ENCODE results near the gene SLC7A1. TPM values are rescaled to one million over a fixed set of nuclear protein-coding genes. Genes with fewer than 3 reads are reported as not detected.

Gene SLC7A1
- total RNA-seq (79.3 and 81.2 TPM in 2 replicates), polyA plus RNA-seq (18.8 and 21.0 TPM in 2 replicates), polyA minus RNA-seq (48.2 and 64.0 TPM in 2 replicates), Bru-seq, nascent RNA (percentile 90 among the genes with signal in this experiment), BruChase-seq, experiment 1, labeled RNA remaining after a 6-hour chase (percentile 89 among the genes with signal in this experiment), BruChase-seq, experiment 2, labeled RNA remaining after a 2-hour chase (percentile 79 among the genes with signal in this experiment)
- 17.3 and 17.6 TPM in 2 replicates for polyA plus RNA-seq (2011; cell fraction: cytosol; rRNA removed)
- 30.4 and 31.7 TPM in 2 replicates for polyA plus RNA-seq (2011; cell fraction: nucleus; rRNA removed)
- polyA plus RNA-seq (2012): 32.8 and 37.7 TPM in 2 replicates
- polyA minus RNA-seq (2011; cell fraction: cytosol; rRNA and poly(A)+ RNA removed): 25.9 TPM
- 38.5 and 56.9 TPM in 2 replicates for polyA minus RNA-seq (2011; cell fraction: nucleus; rRNA and poly(A)+ RNA removed)
- long read RNA-seq, full-length matches to known transcripts: 10 of 59 reads
- long read RNA-seq, partial matches to known transcripts: 2 of 59 reads
- long read RNA-seq, other reads (novel, unspliced or antisense): 47 of 59 reads

DNA sequence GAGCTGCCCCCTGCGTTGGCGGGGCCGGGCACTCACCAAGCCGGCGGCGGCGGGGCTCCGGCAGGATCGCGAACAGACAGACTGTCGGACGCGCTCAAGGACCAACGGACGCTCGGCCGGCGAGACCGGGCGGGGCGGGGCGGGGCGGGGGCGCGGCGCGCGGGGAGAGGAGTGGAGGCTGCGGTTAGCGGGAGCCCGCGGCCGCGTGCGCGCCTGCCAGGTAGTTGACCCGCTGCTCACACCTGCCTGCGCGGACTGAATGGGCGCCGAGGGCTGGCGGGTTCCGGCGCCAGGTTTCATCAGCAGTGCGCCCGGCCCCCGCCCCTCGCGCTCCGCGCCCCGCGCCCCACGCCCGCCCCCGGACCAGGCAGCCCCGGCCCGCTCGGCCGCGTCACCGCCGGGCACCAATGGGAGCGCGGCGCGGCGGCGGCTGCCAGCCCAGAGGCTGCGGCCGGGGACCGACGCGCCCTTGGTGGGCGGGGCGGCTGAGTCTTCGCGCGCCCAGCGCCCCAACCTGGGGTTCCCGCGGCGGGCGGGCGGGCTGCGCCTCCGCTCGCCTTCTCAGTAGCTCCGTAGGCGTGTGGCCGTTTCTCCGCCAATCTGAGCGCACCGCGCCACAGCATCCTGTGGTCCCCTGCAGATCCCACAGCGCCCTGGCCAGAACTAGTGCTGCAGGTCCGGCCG lies at the start of gene SLC7A1:
SLC7A1 (minus strand) TSS at position 309 of the 684 bp plus-strand sequence. CDS start 59,500 bp downstream, outside the sequence.
- POLR2A ChIA-PET: interaction anchor here (1.2 kb wide), 1 partner anchor 10 kb away, joined by 4 read pairs; no protein-coding TSS in a partner anchor
- H3K36me3 ChIP-seq (ENCODE audit: control insufficient read depth in 2 of 2, extremely low read depth in 1 of 2, insufficient read depth in 2 of 2, low read length in 2 of 2): no peaks in the 10 kb centered on the region
- H3K27ac ChIP-seq (ENCODE audit: insufficient read depth, low read depth, low read length): peak within 1 kb of the TSS; percentile 91
- intact Hi-C loops (cut with micrococcal nuclease): loop anchor here (1.0 to 10.0 kb wide), 7 partner anchors 31 to 329 kb away; no protein-coding TSS in a partner anchor
- H3K79me2 ChIP-seq (ENCODE audit: control insufficient read depth, insufficient read depth, low read length): peaks cover 48% of the 10 kb centered on the region
- dilution Hi-C loops (cut with MboI; ENCODE audit: extremely low pct_ligation_motif_present, low sequenced_read_pairs): no loop called here
- H3K4me1 ChIP-seq (ENCODE audit: control insufficient read depth, extremely low read depth, insufficient read depth, low read length): peaks cover 20% of the 10 kb centered on the region
- no peaks in the 10 kb centered on the region for H3K9me1 ChIP-seq (replicated peaks; ENCODE audit: control insufficient read depth, extremely low read depth, insufficient read depth, low read length)
- TF ChIP-seq GATA2 (IDR thresholded peaks at IDR 0.05; ENCODE audit: insufficient read depth, insufficient read length, low read depth, low read length): no peak
- peak in 1 of 2 donors; percentile 20 for TF ChIP-seq CTCF (IDR thresholded peaks at IDR 0.05; ENCODE audit: extremely low read depth in 1 of 2, insufficient read depth in 1 of 2, low read depth in 1 of 2, low read length in 2 of 2)
- H3K9ac ChIP-seq (replicated peaks; ENCODE audit: extremely low read depth, insufficient read depth, low read length): peak within 1 kb of the TSS; percentile 96
- H2AFZ ChIP-seq (ENCODE audit: low read depth, low read length): peak within 1 kb of the TSS; percentile 78
- peak within 1 kb of the TSS; percentile 94 for H3K4me2 ChIP-seq (ENCODE audit: insufficient read depth, low read length)
- no TSS peak for BruUV-seq (replicated peaks)
- no peaks in the 10 kb centered on the region for H3K27me3 ChIP-seq (ENCODE audit: control insufficient read depth in 2 of 2, insufficient read depth in 2 of 2, low read length in 2 of 2)
- FAIRE-seq: peak; percentile 67
- H3K4me3 ChIP-seq (replicated peaks in 1 of 3; ENCODE audit: insufficient read depth in 1 of 3, low read depth in 1 of 3, low read length in 3 of 3): peak within 1 kb of the TSS; percentile 66 to 93 (median 71)
- DNase-seq (ENCODE audit: low read depth, low spot score): peak; percentile 84
- H4K20me1 ChIP-seq (replicated peaks; ENCODE audit: control insufficient read depth, extremely low read depth, insufficient read depth, low read length): no peaks in the 10 kb centered on the region
- no peaks in the 10 kb centered on the region for H3K9me3 ChIP-seq (replicated peaks; ENCODE audit: control insufficient read depth, insufficient read depth, low read length)
- CTCF ChIA-PET: interaction anchor here (0.7 to 2.6 kb wide), 7 partner anchors 17 to 520 kb away, joined by 3 to 15 read pairs (median 5); no protein-coding TSS in a partner anchor

Data from endothelial cell of umbilical vein (primary cell).